T-helper 2 cell treated with Interferon-gamma antibody and Interleukin-4, amounts not matched to agents 5 μg/mL and 100 μg/mL, for 36 hours (primary cell): ENCODE measurements around the gene TNS3.

Source experiments
- DNase-seq: peaks from one replicate; pipeline ENCODE4 v3.0.0; 2021; ENCODE audit warnings: low spot score
- H3K27ac Mint-ChIP-seq: one replicate; pipeline ENCODE4 v1.8.0; 2021; ENCODE audit warnings: mild to moderate bottlenecking, mixed read lengths
- H3K27me3 Mint-ChIP-seq: one replicate; pipeline ENCODE4 v1.8.0; 2021; ENCODE audit warnings: low read depth, mixed read lengths
- H3K36me3 Mint-ChIP-seq: one replicate; pipeline ENCODE4 v1.8.0; 2021; ENCODE audit warnings: low read depth, mixed read lengths
- H3K4me1 Mint-ChIP-seq: one replicate; pipeline ENCODE4 v1.8.0; 2021; ENCODE audit warnings: low read depth, mixed read lengths
- H3K4me3 Mint-ChIP-seq: one replicate; pipeline ENCODE4 v1.8.0; 2022; ENCODE audit warnings: mild to moderate bottlenecking, moderate library complexity, mixed read lengths
- H3K9me3 Mint-ChIP-seq: one replicate; pipeline ENCODE4 v1.8.0; 2021; ENCODE audit warnings: mixed read lengths

TNS3 gene

DNA sequence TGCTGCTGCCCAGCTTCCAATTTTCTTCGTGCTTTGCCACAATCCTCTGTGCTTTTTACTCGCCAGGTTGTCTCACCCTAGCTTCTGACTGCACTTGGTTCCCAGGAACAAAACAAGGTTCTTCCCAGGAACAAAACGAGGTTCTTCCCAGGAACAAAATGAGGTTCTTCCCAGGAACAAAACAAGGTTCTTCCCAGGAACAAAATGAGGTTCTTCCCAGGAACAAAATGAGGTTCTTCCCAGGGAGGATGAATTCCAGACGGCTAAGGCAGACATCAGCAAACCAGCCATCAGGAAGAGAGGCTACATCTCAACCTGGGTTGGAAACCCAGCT, 41.9 kb downstream of the TNS3 start:
- Mint-ChIP-seq H3K4me1 (no peaks in the 10 kb centered on the region), H3K27me3 (peaks cover 14% of the 10 kb centered on the region), H3K36me3 (no peaks in the 10 kb centered on the region), H3K4me3 (no peak overlapping the region), H3K27ac (no peak overlapping the region), H3K9me3 (no peaks in the 10 kb centered on the region)
- DNase-seq: no peak

DNA sequence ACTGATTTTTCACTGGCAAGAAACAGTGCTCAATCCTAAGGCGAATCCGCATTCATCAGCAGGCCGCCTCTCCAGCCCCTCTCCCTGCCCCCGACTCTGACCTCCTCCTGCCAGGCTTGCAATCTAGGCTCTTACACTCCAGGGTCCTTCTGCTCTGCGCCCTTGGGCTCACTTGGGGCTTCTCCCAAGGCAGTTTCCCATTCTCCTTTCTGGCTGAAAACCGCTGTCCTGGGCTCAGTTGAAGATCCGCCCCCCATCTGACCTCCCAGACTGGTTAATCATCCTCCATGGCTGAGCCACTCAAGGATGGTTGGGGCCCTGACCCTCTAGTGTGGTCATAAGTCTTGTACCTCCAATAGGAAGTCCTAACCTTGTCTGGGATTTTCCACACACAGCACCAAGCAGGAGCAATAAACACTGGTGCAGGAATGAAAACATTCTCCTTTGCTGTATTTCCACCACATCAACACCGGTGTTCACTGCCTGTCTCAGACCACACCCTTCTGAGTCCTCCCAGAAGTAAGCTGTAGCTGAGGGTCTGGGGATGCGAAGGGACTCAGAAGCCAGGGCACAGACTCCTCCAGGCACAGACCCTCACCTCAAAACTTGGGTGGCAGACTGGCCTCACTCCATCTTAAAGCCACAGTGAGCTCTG, 42.4 kb downstream of the TNS3 start:
- Mint-ChIP-seq H3K27me3 (peaks cover 14% of the 10 kb centered on the region), H3K36me3 (no peaks in the 10 kb centered on the region), H3K27ac (no peak overlapping the region), H3K4me1 (no peaks in the 10 kb centered on the region), H3K4me3 (no peak overlapping the region), H3K9me3 (no peaks in the 10 kb centered on the region)
- no peak for DNase-seq

DNA sequence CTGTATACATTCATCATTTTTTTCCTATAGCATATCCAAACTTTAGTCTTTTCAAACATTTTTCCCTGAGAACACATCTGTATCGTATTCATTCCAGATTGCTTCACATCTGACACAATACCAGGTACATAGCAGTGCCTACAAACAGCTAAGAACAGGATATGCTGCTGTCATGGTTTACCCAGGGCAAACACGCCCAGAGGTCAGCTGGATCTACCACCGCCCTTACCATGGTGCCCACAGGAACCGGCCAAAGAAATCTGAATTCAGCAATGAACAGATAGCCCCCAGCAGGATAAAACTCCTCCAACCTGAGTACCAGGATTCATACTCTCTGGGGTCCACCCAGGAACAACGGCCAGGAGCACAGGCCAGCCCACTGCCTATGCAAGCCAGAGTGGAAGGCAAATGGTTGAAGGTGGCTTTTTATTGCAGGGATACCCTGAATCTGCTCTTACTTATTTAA, 43.0 kb downstream of the TNS3 start:
- Mint-ChIP-seq H3K27me3 (peaks cover 14% of the 10 kb centered on the region), H3K4me3 (no peak overlapping the region), H3K4me1 (no peaks in the 10 kb centered on the region), H3K27ac (no peak overlapping the region), H3K9me3 (no peaks in the 10 kb centered on the region), H3K36me3 (no peaks in the 10 kb centered on the region)
- no peak for DNase-seq

DNA sequence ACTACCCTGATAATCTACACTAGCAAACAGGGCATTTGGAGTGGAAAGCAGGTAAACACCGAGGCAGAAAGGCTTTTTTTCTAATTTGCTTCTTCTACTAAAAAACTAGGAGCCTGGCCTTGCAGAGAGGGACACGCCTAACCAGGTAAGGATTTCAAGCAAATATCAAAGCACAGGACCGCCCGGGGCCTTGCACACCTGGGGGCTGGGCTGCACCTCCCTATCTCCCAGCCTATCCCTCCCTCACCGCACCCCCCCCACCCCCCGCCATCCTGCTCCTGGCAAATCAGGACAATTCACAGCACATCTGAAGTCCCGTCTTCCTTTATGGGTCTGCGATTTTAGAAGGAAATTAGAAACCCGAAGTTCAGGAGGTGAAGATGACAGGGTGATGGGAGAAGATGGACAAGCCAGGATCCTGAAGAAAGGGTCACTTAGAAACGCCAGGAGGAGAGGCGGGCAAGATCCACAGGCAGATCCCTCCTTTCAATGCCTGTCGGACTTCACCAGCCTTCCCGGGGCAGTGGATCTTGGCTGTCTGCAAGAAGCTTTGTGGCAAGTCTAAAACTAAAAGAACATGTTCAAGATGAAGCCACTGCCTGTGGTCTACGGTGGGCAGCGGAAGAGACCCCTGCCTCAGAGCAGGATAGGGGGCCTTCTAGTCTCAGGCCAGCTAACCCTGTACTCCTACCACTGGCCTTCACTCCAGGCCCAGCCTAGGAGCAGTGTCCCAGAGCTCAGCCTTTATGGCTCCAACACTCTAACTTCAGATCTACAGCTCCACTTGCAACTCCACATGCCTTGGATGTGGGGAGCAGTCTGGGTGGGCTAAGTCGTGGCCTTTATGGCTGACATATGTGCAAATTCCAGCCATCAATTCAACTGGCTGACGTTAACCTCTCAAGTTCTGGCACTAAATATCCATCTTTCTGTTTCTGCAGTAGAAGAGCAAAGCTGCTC, 43.9 kb downstream of the TNS3 start:
- H3K9me3 Mint-ChIP-seq: no peaks in the 10 kb centered on the region
- no peak overlapping the region for H3K4me3 Mint-ChIP-seq
- peaks cover 14% of the 10 kb centered on the region for H3K27me3 Mint-ChIP-seq
- no peak overlapping the region for H3K27ac Mint-ChIP-seq
- H3K4me1 Mint-ChIP-seq: no peaks in the 10 kb centered on the region
- no peaks in the 10 kb centered on the region for H3K36me3 Mint-ChIP-seq
- no peak for DNase-seq

DNA sequence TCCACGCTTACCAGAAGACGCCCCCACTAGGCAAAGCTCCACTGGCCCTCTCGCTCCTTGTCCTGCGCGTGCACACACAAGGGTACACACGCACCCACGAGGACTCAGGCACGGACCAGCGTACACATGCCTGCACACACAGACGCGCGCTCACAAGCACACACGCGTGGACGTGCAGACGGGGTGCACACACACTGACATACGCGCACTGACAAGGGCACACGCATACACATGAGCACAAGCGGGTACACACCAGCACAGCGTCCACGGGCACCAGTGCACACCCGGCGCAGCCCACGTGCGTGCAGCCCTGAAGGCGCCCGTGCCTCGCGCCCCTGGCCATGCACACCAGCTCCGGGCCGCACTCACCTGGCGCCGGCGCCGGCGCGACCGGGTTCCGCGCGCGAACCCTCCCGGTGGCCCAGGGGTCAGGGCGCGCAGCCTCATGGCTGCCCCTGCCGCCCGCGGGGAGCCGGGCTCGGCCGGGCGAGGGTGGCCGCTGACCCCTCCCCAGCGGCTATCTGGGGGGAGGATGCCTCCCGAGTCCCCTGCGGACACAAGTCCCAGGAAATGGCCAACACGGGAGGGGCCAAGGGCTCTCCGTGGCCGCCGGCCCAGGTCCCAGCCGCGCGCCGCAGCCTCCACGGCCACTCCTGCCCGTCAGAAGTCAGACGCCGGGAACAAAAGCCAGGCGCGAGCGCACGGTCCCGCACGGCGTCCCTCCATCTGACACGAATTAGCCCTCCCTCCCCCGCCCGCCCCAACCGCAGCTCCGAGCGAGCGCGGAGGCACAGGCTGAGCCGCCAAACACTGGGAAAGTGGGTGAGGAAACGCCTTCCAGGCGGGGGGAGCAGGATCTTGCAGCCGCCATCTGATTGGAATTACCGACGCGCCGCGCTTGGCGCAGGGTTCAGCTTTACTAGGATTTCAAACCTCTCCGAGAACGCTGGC, 45.0 kb downstream of the TNS3 start:
- H3K9me3 Mint-ChIP-seq: no peaks in the 10 kb centered on the region
- H3K27me3 Mint-ChIP-seq: peaks cover 14% of the 10 kb centered on the region
- no peaks in the 10 kb centered on the region for H3K4me1 Mint-ChIP-seq
- DNase-seq: no peak
- H3K36me3 Mint-ChIP-seq: no peaks in the 10 kb centered on the region
- no peak overlapping the region for H3K4me3 Mint-ChIP-seq
- H3K27ac Mint-ChIP-seq: no peak overlapping the region

DNA sequence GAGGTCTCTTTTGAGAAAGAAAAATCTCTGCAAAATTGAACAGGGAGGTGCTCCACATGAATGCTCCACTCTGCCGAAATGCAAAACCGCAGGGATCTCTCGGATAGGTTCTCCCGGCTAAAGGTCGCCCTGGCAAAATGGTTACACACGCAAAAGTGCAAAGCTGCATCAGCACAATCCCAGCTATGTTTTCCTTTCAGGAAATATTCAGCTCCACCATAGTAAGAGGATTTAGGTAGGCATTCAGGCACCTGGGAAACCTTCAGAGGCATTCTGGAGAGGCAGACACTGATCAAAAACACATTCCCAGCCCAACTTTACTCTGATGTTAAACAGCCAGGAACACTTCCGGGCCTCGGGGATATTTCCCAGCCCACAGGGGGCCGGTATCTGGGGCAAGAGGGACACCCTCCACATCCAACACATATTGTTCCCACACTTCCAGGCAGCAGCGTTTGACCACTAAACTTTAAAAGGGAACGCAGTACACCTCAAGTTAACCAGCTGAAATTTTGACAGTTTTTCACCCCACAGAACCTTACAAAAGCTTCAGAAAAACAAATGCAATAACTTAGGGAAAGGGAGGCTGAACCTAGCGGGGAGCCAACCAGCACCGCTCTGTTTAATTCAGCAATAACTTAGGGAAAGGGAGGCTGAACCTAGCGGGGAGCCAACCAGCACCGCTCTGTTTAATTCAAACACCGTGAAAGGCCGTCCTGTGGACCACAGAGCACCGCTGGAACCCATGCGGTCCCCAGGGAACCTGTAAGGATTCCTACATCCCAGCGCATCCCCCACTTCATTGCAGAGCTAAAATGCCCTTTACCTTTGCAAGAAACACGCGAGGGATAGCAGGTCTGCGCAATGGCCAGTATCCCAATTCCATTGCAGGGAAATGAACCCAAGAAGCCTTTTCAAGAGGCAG, 45.9 kb downstream of the TNS3 start:
- no peak for DNase-seq
- Mint-ChIP-seq H3K27me3 (peaks cover 14% of the 10 kb centered on the region), H3K27ac (no peak overlapping the region), H3K36me3 (no peaks in the 10 kb centered on the region), H3K4me3 (no peak overlapping the region), H3K4me1 (no peaks in the 10 kb centered on the region), H3K9me3 (no peaks in the 10 kb centered on the region)

DNA sequence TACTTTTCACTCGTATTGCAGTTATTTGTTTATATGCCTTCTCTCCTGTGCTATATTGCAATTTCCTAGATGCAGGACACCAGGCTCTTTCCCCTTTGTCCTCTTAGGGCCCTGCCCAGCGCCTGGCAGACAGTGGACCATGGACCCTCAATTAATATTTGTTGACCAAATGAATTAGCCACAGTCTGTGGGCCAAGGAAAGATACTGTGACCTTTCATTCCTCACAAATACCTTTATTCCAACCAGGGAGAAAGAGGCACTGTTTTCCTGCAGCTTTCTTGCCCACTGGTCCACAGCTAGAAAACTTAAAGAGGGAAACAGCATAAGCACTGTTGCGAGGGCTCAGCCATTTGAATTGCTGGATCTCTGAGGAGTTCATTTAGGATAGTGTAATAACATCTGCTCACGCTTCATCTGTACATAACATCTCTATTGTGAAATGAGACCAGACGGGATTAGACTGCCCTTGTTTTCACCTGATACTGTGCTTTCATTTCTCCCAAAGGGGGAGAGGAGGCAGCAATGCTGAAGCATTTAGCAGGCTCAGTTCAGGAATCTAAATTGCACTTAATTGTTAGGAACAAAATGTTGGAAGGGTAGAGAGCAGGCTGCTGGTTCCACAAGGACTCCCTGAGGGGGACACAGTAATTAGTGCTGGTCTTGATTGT, 46.7 kb downstream of the TNS3 start:
- DNase-seq: no peak
- Mint-ChIP-seq H3K27me3 (peaks cover 14% of the 10 kb centered on the region), H3K27ac (no peak overlapping the region), H3K4me3 (no peak overlapping the region), H3K9me3 (no peaks in the 10 kb centered on the region), H3K4me1 (no peaks in the 10 kb centered on the region), H3K36me3 (no peaks in the 10 kb centered on the region)

DNA sequence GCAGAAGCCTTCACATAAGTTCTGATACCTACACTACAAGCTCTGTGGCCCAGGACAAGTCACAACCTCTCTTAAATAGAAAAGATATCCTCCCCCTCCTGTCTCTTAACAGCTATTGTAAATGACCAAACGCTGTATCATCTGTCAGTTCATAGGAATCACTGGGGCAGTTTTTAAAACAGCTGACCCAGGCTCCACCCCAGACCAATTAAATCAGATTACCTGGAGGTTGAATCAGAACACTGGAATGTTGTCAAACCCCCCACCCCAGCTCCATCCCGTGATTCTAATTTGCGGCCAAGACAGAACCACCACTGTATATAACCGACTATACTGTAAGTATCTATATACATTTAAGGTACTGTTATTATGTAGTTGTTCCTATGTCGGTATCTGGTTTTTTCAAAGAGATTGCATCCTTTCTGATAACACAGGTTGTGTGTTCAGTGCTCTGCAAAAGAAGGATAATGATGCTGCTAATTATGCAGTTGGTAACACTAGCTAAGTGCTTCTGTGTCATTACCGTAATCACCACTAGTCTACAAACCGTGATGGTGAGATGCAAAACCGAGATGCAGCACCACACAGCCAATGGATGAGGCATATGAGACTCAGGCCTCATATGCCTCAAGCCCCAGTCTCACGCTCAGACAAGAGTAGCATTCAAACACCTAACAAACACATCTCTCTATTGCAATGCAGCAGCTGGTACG, 47.4 kb downstream of the TNS3 start:
- H3K9me3 Mint-ChIP-seq: no peaks in the 10 kb centered on the region
- H3K27me3 Mint-ChIP-seq: peaks cover 14% of the 10 kb centered on the region
- no peak for DNase-seq
- no peak overlapping the region for H3K4me3 Mint-ChIP-seq
- H3K27ac Mint-ChIP-seq: no peak overlapping the region
- H3K4me1 Mint-ChIP-seq: no peaks in the 10 kb centered on the region
- no peaks in the 10 kb centered on the region for H3K36me3 Mint-ChIP-seq

DNA sequence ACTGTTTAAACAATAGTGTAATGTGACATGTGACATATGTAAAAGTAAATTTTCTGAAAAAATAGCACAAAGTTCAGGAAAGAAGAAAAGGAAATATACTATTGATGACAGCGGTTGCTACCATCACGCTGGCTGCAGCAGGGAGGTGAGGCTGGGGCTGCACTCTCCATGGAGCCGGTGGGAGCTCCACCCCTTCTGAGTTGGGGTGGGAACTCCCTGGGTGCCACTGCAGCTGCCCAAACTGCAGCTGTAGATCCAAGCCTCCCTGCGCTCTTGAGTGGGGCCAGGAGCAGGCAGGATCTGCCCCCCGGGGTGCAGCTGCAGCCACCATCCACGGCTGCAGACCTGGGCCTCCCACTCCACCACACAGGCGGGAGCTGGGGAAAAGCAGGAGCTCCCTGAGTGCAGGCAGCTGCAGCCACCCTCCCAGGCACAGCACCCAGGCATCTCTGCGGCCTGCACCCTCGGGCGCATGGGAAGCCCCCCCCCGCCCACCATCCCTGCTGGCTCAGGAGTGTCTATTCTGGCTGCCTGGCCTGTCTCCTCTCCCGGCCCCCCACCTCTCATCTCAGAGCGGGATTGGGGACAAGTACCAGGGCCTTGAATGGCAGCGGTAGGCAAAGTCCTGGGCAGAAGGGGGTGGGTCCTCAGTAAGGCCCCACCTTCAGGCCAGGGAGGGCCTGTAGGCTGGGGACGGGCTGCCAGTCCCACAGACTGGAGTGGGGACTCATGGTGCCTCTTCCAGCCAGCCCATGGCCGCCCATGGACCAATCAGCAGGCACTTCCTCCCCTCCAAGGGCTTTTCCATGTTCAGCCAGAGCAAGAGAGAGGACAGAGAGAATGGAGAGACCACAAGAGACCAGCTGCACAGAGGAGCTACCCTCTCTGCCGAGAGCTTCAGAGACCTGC, 50.1 kb downstream of the TNS3 start:
- Mint-ChIP-seq H3K4me3 (no peak overlapping the region), H3K4me1 (no peaks in the 10 kb centered on the region), H3K9me3 (no peaks in the 10 kb centered on the region), H3K27me3 (peaks cover 3% of the 10 kb centered on the region), H3K27ac (no peak overlapping the region), H3K36me3 (no peaks in the 10 kb centered on the region)
- no peak for DNase-seq

DNA sequence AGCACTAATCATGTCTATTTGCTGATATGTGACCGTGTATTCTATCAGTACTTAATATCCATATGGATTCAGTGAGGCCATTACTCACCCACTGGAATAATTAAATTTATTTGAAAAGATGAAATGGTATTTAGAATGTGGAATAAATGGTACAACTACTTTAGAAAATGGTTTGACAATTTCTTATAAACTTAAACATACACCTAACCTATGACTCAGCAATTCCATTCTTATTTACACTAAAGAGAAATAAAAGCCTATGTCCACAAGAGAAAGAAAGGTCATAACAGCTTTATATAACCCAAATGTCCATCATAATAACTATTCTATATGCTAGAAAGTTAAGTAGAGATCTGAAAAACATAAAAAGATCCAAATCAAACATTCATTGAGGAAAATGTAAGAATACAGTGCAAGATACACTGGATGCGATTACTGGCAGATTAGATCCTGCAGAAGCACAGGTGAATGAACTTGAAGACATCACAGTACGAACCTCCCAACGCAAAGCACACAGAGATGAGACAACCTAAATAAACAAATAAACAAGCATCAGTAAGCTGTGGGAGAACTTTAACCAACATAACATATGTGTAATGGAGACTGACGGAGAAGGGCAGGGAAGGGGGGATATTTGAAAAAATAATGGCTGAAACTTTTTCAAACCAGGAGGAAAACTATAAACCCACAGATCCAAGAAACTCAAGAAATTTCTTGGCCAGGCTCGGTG, 51.9 kb downstream of the TNS3 start:
- no peaks in the 10 kb centered on the region for H3K9me3 Mint-ChIP-seq
- H3K27ac Mint-ChIP-seq: no peak overlapping the region
- H3K36me3 Mint-ChIP-seq: no peaks in the 10 kb centered on the region
- no peak for DNase-seq
- H3K4me1 Mint-ChIP-seq: no peaks in the 10 kb centered on the region
- H3K4me3 Mint-ChIP-seq: no peak overlapping the region
- H3K27me3 Mint-ChIP-seq: no peaks in the 10 kb centered on the region

DNA sequence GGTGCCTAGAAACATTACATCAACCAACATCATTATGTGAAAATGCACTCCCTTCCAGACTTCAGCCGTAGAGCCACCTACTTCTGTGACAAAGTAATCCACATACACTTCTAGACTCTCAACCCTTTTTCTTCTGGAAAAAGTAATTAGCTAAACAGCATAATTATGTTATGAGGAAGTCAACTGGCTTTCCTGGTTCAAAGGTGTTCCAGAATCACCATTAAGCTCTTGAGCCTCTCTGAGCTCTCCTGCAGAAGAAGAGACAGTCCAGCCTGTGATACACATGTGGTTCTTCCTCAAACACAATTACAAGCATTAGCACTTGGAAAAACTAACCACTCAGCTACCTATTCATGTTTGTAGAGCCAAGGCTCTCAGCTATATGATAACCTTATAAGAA, 52.5 kb downstream of the TNS3 start:
- H3K4me3 Mint-ChIP-seq: no peak overlapping the region
- H3K9me3 Mint-ChIP-seq: no peaks in the 10 kb centered on the region
- DNase-seq: no peak
- no peaks in the 10 kb centered on the region for H3K36me3 Mint-ChIP-seq
- H3K27ac Mint-ChIP-seq: no peak overlapping the region
- no peaks in the 10 kb centered on the region for H3K4me1 Mint-ChIP-seq
- no peaks in the 10 kb centered on the region for H3K27me3 Mint-ChIP-seq
